ENCODE results near the gene LRP1B.

- TF ChIP-seq PATZ1 (CRISPR knock-in tag; IDR thresholded peaks at IDR 0.05; ENCODE audit: borderline replicate concordance), result no peak
- no peak for TF ChIP-seq CREB5 (CRISPR knock-in tag; IDR thresholded peaks at IDR 0.05; ENCODE audit: low read depth)
- TF ChIP-seq ISL1 (CRISPR knock-in tag; IDR thresholded peaks at IDR 0.05), result no peak
- no peak for TF ChIP-seq CSRNP3 (CRISPR knock-in tag; IDR thresholded peaks at IDR 0.05)
- TF ChIP-seq PPARA (CRISPR knock-in tag; IDR thresholded peaks at IDR 0.05; ENCODE audit: borderline replicate concordance), result no peak
- TF ChIP-seq ZNF565 (CRISPR knock-in tag; conservative IDR thresholded peaks at IDR 0.05; ENCODE audit: low read depth), result no peak
- no peak for TF ChIP-seq TOX (CRISPR knock-in tag; IDR thresholded peaks at IDR 0.05; ENCODE audit: borderline replicate concordance)
- TF ChIP-seq TSHZ2 (CRISPR knock-in tag; IDR thresholded peaks at IDR 0.05), result no peak
- no peak for TF ChIP-seq POU6F1 (CRISPR knock-in tag; IDR thresholded peaks at IDR 0.05; ENCODE audit: borderline replicate concordance, low read depth)
These were observed 674.9 kb downstream of the LRP1B start for GRCh38 chr2:141455877-141456276.

Measured in SK-N-SH treated with all-trans-retinoic acid at 6 μM for 48 hours (cell line).